Hindlimb muscle (tissue), 1 donor: Measurements from ENCODE around the gene ZBTB20. TPM values are rescaled to one million over a fixed set of nuclear protein-coding genes. Genes with fewer than 3 reads are reported as not detected.
"Not testable (repeated sequence)": the region's sequence is repeated elsewhere in the genome, so short reads cannot be mapped to it uniquely, and the experiment has no call there.

Experiments
- DNase-seq: peaks from one replicate; pipeline ENCODE4 v3.0.0-alpha.2; 2013
- polyA plus RNA-seq: library from polyadenylated mRNA; unstranded; fragments of 120-200 nt; gene quantifications from one replicate; pipeline ENCODE4 v1.2.1, GENCODE V29; 2013; ENCODE audit not compliant: insufficient read length

The ZBTB20 gene
- polyA plus RNA-seq, 1 donor, result 5.1 TPM

DNA sequence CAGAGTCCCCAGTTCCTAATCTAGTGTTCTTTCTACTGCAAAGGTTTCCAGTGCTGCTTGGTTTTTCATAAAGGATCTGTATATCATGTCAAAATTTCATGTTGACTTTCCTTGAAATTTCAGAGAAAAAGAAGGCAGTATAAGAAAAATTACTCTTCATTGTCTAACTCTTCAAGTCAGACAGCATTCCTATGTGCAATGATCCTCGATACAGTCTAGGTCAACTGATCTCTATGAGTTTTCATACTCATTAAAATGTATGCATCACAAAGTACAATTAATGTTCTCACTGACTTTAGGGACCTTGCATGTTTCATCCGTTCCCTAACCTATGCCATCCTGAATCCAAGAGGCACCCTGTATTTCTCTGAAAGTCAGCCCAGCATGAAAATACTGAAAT lies 317.3 kb downstream of the ZBTB20 start:
- DNase-seq, result no peak

DNA sequence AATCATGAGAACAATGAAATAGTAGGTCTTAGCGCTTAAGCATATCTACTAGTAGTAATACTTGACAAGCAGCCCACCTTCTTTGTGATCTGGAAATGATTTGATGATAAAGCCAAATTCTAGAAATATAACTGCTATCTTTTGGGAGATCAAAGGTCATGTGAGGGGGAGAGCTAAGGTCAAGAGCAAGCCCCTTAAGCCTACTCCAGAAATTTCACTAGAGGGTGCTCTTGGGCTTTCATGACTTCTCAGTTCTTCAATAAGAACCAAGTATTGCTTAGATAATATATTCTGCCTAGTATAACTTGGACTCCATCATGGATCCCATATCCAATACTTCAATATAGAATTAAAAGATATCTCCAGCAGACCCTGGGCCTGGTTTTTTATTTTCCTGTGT lies 319.6 kb downstream of the ZBTB20 start:
- no peak for DNase-seq

DNA sequence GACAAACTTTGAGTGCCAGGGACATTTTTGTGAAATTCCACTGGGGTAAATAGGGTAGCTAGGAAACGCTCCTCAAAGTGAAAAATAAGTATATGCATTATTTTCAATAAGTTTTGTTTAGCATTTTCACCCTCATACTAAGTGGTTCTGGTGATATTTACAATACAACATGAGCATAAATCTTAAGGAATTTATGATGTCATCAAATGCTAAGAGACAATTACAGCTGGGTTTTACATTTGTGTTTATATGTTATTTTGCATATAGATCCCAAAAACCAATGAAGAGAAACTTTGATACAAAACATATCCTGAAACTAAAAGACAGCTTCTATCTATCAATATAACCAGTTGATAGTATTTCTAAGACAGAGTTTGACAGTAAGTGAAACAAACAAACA lies 323.1 kb downstream of the ZBTB20 start:
- DNase-seq, result no peak

GRCh38 chr3:114823061-114823460 lies 324.0 kb downstream of the ZBTB20 start:
- no peak for DNase-seq

DNA sequence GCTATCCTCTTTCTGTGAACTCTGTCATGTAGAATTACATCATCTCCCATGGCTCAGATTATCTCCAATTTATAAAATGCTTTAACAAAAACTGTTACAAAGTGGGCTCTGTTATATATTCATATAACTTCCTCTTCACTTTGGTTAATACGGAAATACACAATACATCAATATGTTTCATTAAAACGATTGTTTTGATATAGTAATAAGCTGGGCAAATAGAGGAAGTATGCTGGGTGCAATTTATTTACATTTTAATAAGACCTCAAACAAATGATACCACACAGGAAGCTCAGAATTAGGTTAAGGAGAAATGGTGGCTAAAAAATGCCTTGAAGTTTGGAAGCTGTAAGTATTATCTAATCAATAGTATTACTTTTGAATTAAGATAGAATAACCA lies 331.0 kb downstream of the ZBTB20 start:
- DNase-seq, result no peak

- DNase-seq, result not testable (repeated sequence)
Measured at GRCh38 chr3:114812541-114813238, 334.4 kb downstream of the ZBTB20 start.

- DNase-seq, result no peak
Measured at GRCh38 chr3:114809668-114810413, 337.2 kb downstream of the ZBTB20 start.

GRCh38 chr3:114804099-114804498 lies 343.0 kb downstream of the ZBTB20 start:
- no peak for DNase-seq

GRCh38 chr3:114803042-114803695 lies 343.9 kb downstream of the ZBTB20 start:
- DNase-seq, result no peak

DNA sequence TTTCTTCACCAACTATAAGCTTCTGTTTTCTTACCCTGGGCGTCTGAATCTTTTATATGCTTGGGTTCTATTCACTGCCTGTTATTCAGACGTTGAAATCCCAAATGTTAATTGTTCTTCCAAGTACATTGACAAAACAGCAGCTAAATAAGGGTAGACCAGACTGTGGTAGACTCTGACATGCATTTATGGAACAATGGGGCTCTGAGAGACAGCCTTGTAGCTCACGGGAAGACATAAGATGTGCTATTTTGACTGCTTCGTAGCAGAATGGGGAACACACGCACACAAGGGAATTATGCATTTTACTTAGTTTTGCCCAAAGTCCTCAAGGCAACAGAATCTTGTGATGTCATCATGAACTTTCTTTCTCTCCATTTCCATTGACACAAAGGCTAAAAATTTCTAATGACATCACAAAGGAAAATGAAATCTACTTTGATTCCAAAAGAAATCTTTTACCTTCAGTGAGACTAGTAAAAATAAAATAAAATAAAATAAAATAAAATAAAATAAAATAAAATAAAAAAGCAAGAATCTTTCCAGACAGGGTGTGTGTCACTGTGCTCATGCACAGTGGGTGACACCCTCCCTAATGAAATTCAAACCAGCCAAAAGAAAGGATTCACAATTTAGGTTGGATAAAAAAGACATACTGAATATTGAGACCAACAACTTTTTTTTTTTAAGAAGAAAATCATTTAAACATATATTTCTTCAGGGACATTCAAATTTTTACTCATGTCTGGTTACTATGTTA lies 346.6 kb downstream of the ZBTB20 start:
- no peak for DNase-seq

- no peak for DNase-seq
Measured at GRCh38 chr3:114799816-114800215, 347.3 kb downstream of the ZBTB20 start.

- DNase-seq, result no peak
Measured at GRCh38 chr3:114796796-114797195, 350.3 kb downstream of the ZBTB20 start.

DNA sequence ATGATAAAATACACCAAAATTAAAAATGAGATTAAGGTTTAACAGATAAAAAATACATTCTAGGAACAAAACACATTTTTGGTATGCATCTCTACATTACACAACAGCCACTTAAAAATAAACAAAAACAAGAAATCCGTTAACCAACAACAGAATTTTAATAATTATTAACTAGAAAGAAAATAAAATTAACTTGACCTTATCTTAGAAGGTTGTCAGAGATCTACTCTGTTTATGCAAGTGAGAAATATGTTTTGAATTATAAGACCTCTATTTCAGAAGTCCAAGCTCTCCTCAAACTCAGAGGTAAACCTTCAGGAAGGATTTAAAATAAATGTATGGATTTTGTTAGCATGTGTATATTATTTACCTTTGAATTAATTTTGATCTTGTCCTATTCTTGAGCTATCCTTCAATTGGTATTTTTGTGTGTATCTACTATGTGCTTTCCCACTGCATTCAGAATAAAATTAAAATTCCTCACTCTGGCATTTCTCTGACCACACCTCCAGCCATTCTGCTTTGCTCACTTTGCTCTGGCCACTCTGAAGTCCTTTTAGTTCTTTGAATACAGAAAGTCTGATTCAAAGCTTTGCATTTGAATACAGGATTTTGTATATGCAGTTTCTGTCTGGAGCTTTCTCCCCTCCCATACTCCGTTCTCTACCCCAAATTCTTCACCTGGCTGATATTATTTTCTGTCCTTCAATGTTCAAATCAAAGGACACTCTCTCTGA lies 352.0 kb downstream of the ZBTB20 start:
- no peak for DNase-seq

DNA sequence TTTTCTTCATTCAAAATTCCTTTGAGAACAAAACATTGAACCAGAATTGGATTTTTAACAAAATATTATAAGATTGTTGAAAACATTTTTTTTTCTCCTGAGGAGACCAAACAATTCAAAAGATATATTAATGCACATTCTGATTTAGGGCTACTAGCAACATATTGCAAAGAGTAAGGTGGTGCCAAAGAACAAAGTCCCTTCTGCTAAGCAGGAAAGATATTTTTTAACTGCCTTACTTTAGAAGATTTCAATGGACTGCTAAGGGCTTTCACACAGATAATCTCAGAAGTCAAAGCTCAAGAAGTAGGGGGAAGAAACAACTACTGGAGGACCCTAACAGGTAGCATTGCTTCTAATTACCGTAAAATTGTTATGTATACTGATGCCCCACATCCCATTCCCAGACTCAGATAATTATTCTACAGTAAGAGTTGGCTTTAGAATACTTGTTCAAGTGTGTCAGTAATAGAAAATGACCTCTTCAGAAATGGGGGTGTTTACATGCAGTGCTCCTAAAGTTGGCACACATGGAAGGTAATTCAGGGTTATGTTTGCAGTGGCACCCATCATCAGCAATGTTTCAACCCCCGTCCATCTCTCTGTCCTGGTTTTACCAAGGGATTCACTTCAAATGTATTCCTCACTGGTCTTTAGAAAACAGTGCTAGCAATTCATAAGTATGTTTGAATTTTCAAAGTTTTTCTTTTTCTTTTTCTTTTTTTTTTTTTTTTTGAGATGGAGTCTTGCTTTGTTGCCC lies 354.7 kb downstream of the ZBTB20 start:
- DNase-seq, result no peak

DNA sequence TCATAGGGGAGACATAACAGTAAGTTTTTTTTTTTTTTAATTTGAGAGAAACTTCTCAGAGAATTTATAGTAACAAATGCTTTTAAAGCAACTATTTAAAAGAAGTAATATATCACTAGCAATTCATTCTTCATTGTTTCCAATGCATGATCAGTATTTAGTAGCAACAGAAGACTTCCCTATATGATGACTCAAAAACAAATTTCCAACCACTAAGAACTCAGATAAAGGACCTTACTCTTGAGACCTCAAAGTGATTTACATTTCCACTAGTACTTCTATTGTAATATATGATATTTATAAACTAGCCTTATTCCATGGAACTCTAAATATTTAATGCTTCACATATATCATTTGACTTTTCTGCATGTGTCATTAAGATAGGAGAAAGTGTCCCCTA lies 356.3 kb downstream of the ZBTB20 start:
- DNase-seq, result no peak

GRCh38 chr3:114789803-114790202 lies 357.3 kb downstream of the ZBTB20 start:
- DNase-seq, result no peak

DNA sequence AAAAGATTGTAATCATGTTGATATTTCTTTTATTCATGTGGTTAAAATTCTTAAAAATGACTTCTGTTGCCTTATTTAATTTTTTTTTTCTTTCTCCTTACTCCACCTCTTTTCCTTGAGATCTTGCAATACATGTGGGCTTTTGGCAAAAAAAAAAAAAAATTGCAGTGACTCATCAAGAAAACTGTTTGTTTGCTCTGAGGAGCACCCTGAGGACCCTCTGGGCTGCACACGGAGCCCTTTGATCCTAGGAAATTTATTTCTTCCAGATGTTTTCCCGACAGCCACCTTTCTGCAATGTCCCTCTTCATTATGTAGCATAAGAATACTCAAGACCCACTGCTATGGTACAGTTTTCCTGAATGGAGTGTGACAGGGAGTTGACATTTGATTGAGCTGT lies 371.7 kb downstream of the ZBTB20 start:
- DNase-seq, result no peak

DNA sequence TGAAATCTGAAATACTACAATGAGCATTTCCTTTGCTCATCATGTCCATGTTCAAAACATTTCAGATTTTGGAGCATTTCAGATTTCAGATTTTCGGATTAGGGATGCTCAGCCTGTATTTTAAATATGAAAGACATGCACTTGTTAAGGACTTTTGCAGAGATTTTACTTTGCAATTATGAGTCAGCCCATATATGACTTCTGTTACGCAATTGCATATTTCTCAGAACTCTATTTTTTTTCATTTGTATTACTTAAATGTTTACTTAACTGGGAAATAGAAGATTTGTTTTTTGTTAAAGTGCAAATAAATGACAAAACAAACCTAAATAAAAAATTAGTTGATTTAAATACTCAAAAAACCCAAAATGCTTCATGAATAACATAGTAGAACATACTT lies 376.2 kb downstream of the ZBTB20 start:
- DNase-seq, result no peak

GRCh38 chr3:114764056-114764492 lies 383.0 kb downstream of the ZBTB20 start:
- DNase-seq, result no peak

DNA sequence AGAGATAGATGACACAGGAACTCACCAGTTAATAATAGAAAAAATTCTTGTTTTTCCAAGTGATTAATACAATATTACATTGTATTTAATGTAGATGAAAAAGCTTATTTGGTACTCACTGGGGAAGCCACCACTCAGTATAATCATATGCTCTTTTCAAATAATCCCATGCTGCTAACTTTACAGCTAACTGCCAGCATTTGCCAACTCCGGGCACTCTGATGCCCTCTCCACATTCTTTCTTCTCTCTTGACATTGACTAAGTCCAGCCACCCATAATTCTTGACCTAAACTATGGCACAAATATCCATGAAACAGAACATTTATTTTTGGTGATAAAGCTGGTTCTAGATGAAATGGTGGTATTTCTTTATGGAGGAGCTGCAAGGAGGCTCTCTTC lies 384.9 kb downstream of the ZBTB20 start:
- DNase-seq, result no peak

DNA sequence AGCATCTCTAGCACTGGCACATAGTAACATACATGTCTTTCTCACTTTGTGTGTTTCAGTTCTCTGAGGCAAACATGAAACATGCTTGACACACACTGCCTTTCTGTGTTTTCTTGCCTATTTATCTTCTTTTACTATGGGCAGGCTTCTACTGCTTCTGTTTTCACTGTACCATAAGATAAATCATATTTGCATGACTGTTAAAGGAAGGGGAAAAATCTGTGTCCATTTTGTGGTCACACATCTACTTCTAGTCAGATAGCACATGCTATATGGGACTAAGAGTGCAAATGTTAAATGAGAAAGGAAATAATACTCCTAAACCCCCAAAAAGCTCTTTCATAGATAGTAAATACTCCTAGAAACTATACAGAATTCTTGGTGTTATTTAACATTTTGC lies 386.4 kb downstream of the ZBTB20 start:
- DNase-seq, result no peak
